SK-N-MC (cell line): ENCODE measurements around the gene PLPPR4.

Source experiments
- DNase-seq: peaks from one replicate; pipeline ENCODE4 v3.0.0-alpha.2; 2011; ENCODE audit warnings: low read depth, low spot score
- H3K27ac ChIP-seq: fragments of 200-600 bp; sonication (generic); 2 replicates; pipeline ENCODE4 v1.5.1; 2016; ENCODE audit warnings: mixed run types
- H3K36me3 ChIP-seq: fragments of 200-600 bp; sonication (generic); 2 replicates; pipeline ENCODE4 v1.6.1; 2017; ENCODE audit warnings: antibody characterized with exemption, low read length, mixed read lengths; ENCODE audit not compliant: insufficient read depth
- H3K4me3 ChIP-seq: fragments of 200-600 bp; sonication (generic); 2 replicates; pipeline ENCODE4 v1.5.1; 2016
- H3K9ac ChIP-seq: fragments of 200-600 bp; sonication (generic); 2 replicates; pipeline ENCODE4 v1.8.0; 2017; ENCODE audit warnings: mixed run types, mixed read lengths; ENCODE audit not compliant: insufficient read length
- H3K9me3 ChIP-seq: fragments of 200-600 bp; sonication (generic); 2 replicates; pipeline ENCODE4 v1.6.1; 2017; ENCODE audit warnings: low read depth, mild to moderate bottlenecking, antibody characterized with exemption, low read length, moderate library complexity, mixed read lengths
- EZH2 ChIP-seq: fragments of 200-600 bp; sonication (generic); IDR thresholded peaks from one replicate; pipeline ENCODE4 v1.6.1; 2017; ENCODE audit warnings: antibody characterized with exemption
- FOXP2 ChIP-seq: optimal IDR thresholded peaks from 2 replicates; pipeline ENCODE3; 2011; ENCODE audit warnings: mild to moderate bottlenecking, moderate library complexity; ENCODE audit not compliant: insufficient read depth; ENCODE audit errors: extremely low read length, control extremely low read depth
- POLR2AphosphoS5 ChIP-seq: IDR thresholded peaks from 2 replicates; pipeline ENCODE4 v1.6.1; 2012; ENCODE audit warnings: mild to moderate bottlenecking, low read depth, low read length, borderline replicate concordance

Gene PLPPR4

DNA sequence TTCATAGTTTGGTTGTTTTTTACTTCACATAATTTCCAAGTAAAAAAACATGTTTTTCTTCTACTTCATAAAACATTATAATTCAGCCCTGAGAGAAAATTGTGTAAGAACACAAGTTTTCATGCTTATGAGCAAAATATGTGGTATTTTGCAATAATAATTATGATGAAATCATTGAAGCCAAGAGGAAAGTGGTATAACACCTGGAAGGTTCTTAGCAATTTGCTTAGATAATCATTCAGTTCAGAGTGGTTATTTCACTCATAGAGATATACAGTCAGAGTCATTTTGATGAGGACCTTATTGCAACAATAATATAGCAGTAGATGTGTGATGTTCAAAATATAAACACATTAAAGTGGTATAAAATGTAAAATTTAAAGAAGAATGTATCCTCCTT lies 94.5 kb downstream of the PLPPR4 start:
- no peak for DNase-seq
- Histone ChIP-seq H3K9me3 (no peaks in the 10 kb centered on the region), H3K9ac (no peak overlapping the region), H3K36me3 (no peaks in the 10 kb centered on the region), H3K27ac (no peak overlapping the region), H3K4me3 (no peak overlapping the region)
- TF ChIP-seq EZH2 (no peak), POLR2AphosphoS5 (no peak), FOXP2 (no peak)
